H9 (cell line): ENCODE results near the gene KIF3B. TPM values are rescaled to one million over a fixed set of nuclear protein-coding genes. Genes with fewer than 3 reads are reported as not detected.

Experiments used
- DNase-seq: peaks from one replicate; pipeline ENCODE4 v3.0.0-alpha.2; 2017
- H2AFZ ChIP-seq: one replicate; pipeline ENCODE4 v1.6.1; 2013; ENCODE audit warnings: mild to moderate bottlenecking, low read length, control low read depth, moderate library complexity
- H2AK5ac ChIP-seq: 2 replicates; pipeline ENCODE4 v1.6.1; 2013; ENCODE audit warnings: low read length, control low read depth, mixed read lengths; ENCODE audit not compliant: insufficient read length
- H2BK120ac ChIP-seq: one replicate; pipeline ENCODE4 v1.6.1; 2013; ENCODE audit warnings: low read depth, mild to moderate bottlenecking, low read length, control low read depth, inconsistent platforms; ENCODE audit not compliant: poor library complexity, severe bottlenecking
- H2BK12ac ChIP-seq: 2 replicates; pipeline ENCODE4 v1.6.1; 2013; ENCODE audit warnings: low read length, control low read depth, mixed read lengths, low read depth; ENCODE audit not compliant: insufficient read length
- H2BK15ac ChIP-seq: 2 replicates; pipeline ENCODE4 v1.6.1; 2013; ENCODE audit warnings: low read depth, low read length, control low read depth
- H2BK20ac ChIP-seq: one replicate; pipeline ENCODE4 v1.6.1; 2013; ENCODE audit warnings: low read depth, mild to moderate bottlenecking, low read length, control low read depth, inconsistent platforms; ENCODE audit not compliant: poor library complexity, severe bottlenecking
- H2BK5ac ChIP-seq: 2 replicates; pipeline ENCODE4 v1.6.1; 2013; ENCODE audit warnings: low read length, control low read depth, mixed read lengths; ENCODE audit not compliant: insufficient read length
- H3K14ac ChIP-seq: 2 replicates; pipeline ENCODE4 v1.6.1; 2013; ENCODE audit warnings: low read length, control low read depth; ENCODE audit not compliant: insufficient read depth
- H3K18ac ChIP-seq: 2 replicates; pipeline ENCODE4 v1.6.1; 2013; ENCODE audit warnings: low read depth, mild to moderate bottlenecking, mixed read lengths, low read length, control low read depth; ENCODE audit not compliant: insufficient read length
- H3K23ac ChIP-seq: 2 replicates; pipeline ENCODE4 v1.6.1; 2013; ENCODE audit warnings: low read length, control low read depth, mixed read lengths, low read depth; ENCODE audit not compliant: insufficient read length
- H3K23me2 ChIP-seq: 2 replicates; pipeline ENCODE4 v1.6.1; 2013; ENCODE audit warnings: low read depth, mild to moderate bottlenecking, mixed read lengths, low read length, control low read depth; ENCODE audit not compliant: insufficient read length, poor library complexity, severe bottlenecking
- H3K27ac ChIP-seq: 2 replicates; pipeline ENCODE4 v1.5.1; 2013; ENCODE audit warnings: low read length, control low read depth, mixed read lengths, low read depth; ENCODE audit not compliant: insufficient read length
- H3K27me3 ChIP-seq: 2 replicates; pipeline ENCODE4 v1.6.1; 2013; ENCODE audit warnings: low read length, control low read depth, inconsistent platforms; ENCODE audit not compliant: insufficient read depth
- H3K4ac ChIP-seq: 2 replicates; pipeline ENCODE4 v1.6.1; 2013; ENCODE audit warnings: low read depth, mild to moderate bottlenecking, control low read depth, inconsistent platforms, low read length, moderate library complexity
- H3K4me1 ChIP-seq: 2 replicates; pipeline ENCODE4 v1.6.1; 2013; ENCODE audit warnings: low read length, control low read depth, inconsistent platforms; ENCODE audit not compliant: insufficient read depth
- H3K4me2 ChIP-seq: 2 replicates; pipeline ENCODE4 v1.6.1; 2013; ENCODE audit warnings: low read length, control low read depth, mixed read lengths; ENCODE audit not compliant: insufficient read length, insufficient read depth
- H3K56ac ChIP-seq: 2 replicates; pipeline ENCODE4 v1.6.1; 2013; ENCODE audit warnings: low read depth, mild to moderate bottlenecking, mixed read lengths, low read length, control low read depth; ENCODE audit not compliant: insufficient read length
- H3K79me1 ChIP-seq: 2 replicates; pipeline ENCODE4 v1.6.1; 2013; ENCODE audit warnings: low read depth, mild to moderate bottlenecking, moderate library complexity, low read length, control low read depth, inconsistent platforms; ENCODE audit not compliant: insufficient read depth, poor library complexity, severe bottlenecking
- H3K79me2 ChIP-seq: 2 replicates; pipeline ENCODE4 v1.6.1; 2013; ENCODE audit warnings: low read length, control low read depth, inconsistent platforms; ENCODE audit not compliant: insufficient read depth
- H3K9ac ChIP-seq: 2 replicates; pipeline ENCODE4 v1.6.1; 2013; ENCODE audit warnings: low read length, control low read depth, mixed read lengths; ENCODE audit not compliant: insufficient read length; ENCODE audit errors: extremely low read depth
- H3K9me3 ChIP-seq: one replicate; pipeline ENCODE4 v1.6.1; 2013; ENCODE audit warnings: low read depth, low read length, inconsistent platforms; ENCODE audit not compliant: control insufficient read depth
- H3T11ph ChIP-seq: one replicate; pipeline ENCODE4 v1.6.1; 2013; ENCODE audit warnings: mild to moderate bottlenecking, low read length, control low read depth, inconsistent platforms
- H4K20me1 ChIP-seq: one replicate; pipeline ENCODE4 v1.6.1; 2013; ENCODE audit not compliant: control insufficient read depth, insufficient read length, insufficient read depth
- H4K5ac ChIP-seq: 2 replicates; pipeline ENCODE4 v1.6.1; 2013; ENCODE audit warnings: low read depth, mild to moderate bottlenecking, mixed read lengths, low read length, control low read depth; ENCODE audit not compliant: insufficient read length
- H4K8ac ChIP-seq: replicated peaks from 2 replicates; pipeline ENCODE4 v1.6.1; 2013; ENCODE audit warnings: low read length, control low read depth, mixed read lengths, low read depth; ENCODE audit not compliant: insufficient read length
- H4K91ac ChIP-seq: 2 replicates; pipeline ENCODE4 v1.6.1; 2013; ENCODE audit warnings: low read depth, mild to moderate bottlenecking, moderate library complexity, mixed read lengths, low read length, control low read depth; ENCODE audit not compliant: insufficient read length
- H3K27ac Mint-ChIP-seq, 3 experiments: 2 replicates in 2 of 3; 3 replicates in 1 of 3; pipeline ENCODE4 v1.8.0; 2020 to 2021; ENCODE audit warnings: mixed read lengths in 3 of 3, mild to moderate bottlenecking in 1 of 3, moderate library complexity in 1 of 3
- H3K27me3 Mint-ChIP-seq: 2 replicates; pipeline ENCODE4 v1.8.0; 2021; ENCODE audit warnings: low read depth, mild to moderate bottlenecking, moderate library complexity, mixed read lengths
- H3K36me3 Mint-ChIP-seq, 3 experiments: 2 replicates in 2 of 3; 3 replicates in 1 of 3; pipeline ENCODE4 v1.8.0; 2020 to 2021; ENCODE audit warnings: low read depth in 3 of 3, mixed read lengths in 3 of 3; ENCODE audit not compliant: insufficient read depth in 1 of 3
- H3K4me1 Mint-ChIP-seq, 2 experiments: 2 replicates each; pipeline ENCODE4 v1.8.0; 2020; ENCODE audit warnings: mixed read lengths in 2 of 2
- H3K4me3 Mint-ChIP-seq, 2 experiments: 2 replicates in 1 of 2; 3 replicates in 1 of 2; pipeline ENCODE4 v1.8.0; 2020 to 2021; ENCODE audit warnings: mild to moderate bottlenecking in 2 of 2, mixed read lengths in 2 of 2, moderate library complexity in 1 of 2
- H3K9me3 Mint-ChIP-seq, 2 experiments: 2 replicates in 1 of 2; 3 replicates in 1 of 2; pipeline ENCODE4 v1.8.0; 2020; ENCODE audit warnings: mild to moderate bottlenecking in 2 of 2, mixed read lengths in 2 of 2, moderate library complexity in 1 of 2
- CTCF ChIP-seq: fragments of 200-600 bp; sonication (generic); conservative IDR thresholded peaks from 3 replicates; pipeline ENCODE4 v1.8.0; 2021; ENCODE audit warnings: antibody characterized with exemption, mild to moderate bottlenecking
- WGBS: extraction: QIAGEN DNeasy Blood & Tissue Kit; methylation state at CpG from one replicate; pipeline ENCODE4 v1.1.7; 2013; ENCODE audit warnings: missing lambda C conversion rate, low lambda C conversion rate, mixed read lengths; ENCODE audit not compliant: insufficient read length; ENCODE audit errors: extremely low coverage; 5-methylcytosine and 5-hydroxymethylcytosine counted together
- total RNA-seq: library from RNA; stranded (reverse); gene quantifications from 2 replicates; pipeline ENCODE4 v1.2.1, GENCODE V29; 2021

KIF3B gene
- total RNA-seq, 1 experiment from 2014 or later = 29.7 TPM

GRCh38 chr20:32327087-32327681 is 49.7 kb downstream of the KIF3B start:
- no peak overlapping the region for H3K4ac ChIP-seq
- no peak overlapping the region for H2BK12ac ChIP-seq
- H2BK120ac ChIP-seq = no peak overlapping the region
- H2BK5ac ChIP-seq = no peak overlapping the region
- H3K27ac ChIP-seq = no peak overlapping the region
- no peak overlapping the region for H4K91ac ChIP-seq
- no peaks in the 10 kb centered on the region for H3K9me3 ChIP-seq
- Mint-ChIP-seq H3K4me3 (no peak overlapping the region), H3K4me1 (no peaks in the 10 kb centered on the region), H3K27me3 (no peaks in the 10 kb centered on the region), H3K9me3 (no peaks in the 10 kb centered on the region), H3K27ac (no peak overlapping the region; a peak in 2 of 7 replicates), H3K36me3 (peaks cover 6 to 32% (median 17%) of the 10 kb centered on the region in 3 experiments; a peak in 5 of 7 replicates)
- H3K23me2 ChIP-seq = no peaks in the 10 kb centered on the region
- no peak overlapping the region for H3K56ac ChIP-seq
- no peak overlapping the region for H2AFZ ChIP-seq
- H3K79me2 ChIP-seq = no peaks in the 10 kb centered on the region
- H3K14ac ChIP-seq = no peak overlapping the region
- no CpG with 5 or more reads among the region's 9 CpGs for WGBS
- H2BK20ac ChIP-seq = no peak overlapping the region
- no peak overlapping the region for H3K4me2 ChIP-seq
- H4K8ac ChIP-seq = no peak overlapping the region
- H2AK5ac ChIP-seq = no peak overlapping the region
- H3T11ph ChIP-seq = no peak overlapping the region
- no peaks in the 10 kb centered on the region for H3K27me3 ChIP-seq
- no peak overlapping the region for H2BK15ac ChIP-seq
- no peak overlapping the region for H3K9ac ChIP-seq
- no peak overlapping the region for H3K23ac ChIP-seq
- no peaks in the 10 kb centered on the region for H3K79me1 ChIP-seq
- DNase-seq = no peak
- no peak overlapping the region for H3K18ac ChIP-seq
- no peaks in the 10 kb centered on the region for H4K20me1 ChIP-seq
- no peak for TF ChIP-seq CTCF
- no peaks in the 10 kb centered on the region for H3K4me1 ChIP-seq
- H4K5ac ChIP-seq = no peak overlapping the region
